ENCODE measurements around the gene OR2V2. TPM values are rescaled to one million over a fixed set of nuclear protein-coding genes. Genes with fewer than 3 reads are reported as not detected.
"Not testable (repeated sequence)": the region's sequence is repeated elsewhere in the genome, so short reads cannot be mapped to it uniquely, and the experiment has no call there.

OR2V2 gene, protein sequence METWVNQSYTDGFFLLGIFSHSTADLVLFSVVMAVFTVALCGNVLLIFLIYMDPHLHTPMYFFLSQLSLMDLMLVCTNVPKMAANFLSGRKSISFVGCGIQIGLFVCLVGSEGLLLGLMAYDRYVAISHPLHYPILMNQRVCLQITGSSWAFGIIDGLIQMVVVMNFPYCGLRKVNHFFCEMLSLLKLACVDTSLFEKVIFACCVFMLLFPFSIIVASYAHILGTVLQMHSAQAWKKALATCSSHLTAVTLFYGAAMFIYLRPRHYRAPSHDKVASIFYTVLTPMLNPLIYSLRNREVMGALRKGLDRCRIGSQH
- not detected in 2 replicates for total RNA-seq (2014; rRNA removed; shearing (Covaris generic))
- polyA plus RNA-seq (2014; cell fraction: nucleus; rRNA removed): not detected in 2 replicates

- not testable (repeated sequence) for DNase-seq (ENCODE audit: extremely low read depth, low read depth)
Measured at GRCh38 chr5:181146927-181147636, at the start of gene OR2V2. OR2V2 (plus strand) TSS chr5:181147586; CDS start chr5:181154943, 7,357 bp downstream.

DNA sequence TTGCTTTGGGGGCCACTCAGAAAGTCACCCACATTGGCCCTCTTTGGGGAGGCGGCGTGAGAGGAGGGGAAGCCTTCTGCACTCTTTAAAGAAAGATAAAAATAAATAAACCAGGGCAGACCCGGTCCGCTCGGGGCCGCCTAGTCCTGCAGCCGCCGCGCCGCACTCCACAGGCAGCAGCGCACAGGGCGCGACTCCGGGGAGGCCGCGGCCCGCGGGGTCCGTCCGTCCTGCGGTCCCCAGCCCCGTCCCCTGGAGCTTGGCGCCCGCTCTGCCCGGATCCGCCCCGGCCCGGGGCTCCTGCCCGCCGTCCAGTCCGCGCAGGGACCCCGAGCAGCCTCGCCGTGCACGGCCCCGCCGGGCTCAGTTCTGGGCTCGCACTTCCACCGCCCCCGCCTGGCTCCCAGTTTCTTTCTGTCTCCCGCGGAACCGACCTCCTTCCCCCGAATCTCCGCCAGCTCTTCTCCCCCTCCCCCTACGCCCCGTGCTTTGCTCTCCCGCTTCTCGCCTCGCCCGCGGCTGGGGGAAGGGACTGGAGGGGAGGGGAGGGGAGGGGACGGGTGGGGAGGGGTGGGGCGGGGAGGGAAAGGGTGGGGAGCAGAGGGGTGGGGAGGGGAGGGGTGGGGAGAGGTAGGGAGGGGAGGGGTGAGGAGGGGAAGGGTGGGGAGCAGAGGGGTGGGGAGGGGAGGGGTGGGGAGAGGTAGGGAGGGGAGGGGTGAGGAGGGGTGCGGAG, 49.5 kb upstream of the OR2V2 start:
- DNase-seq (ENCODE audit: extremely low read depth, low read depth): not testable (repeated sequence)

- no peak for DNase-seq (ENCODE audit: extremely low read depth, low read depth)
Measured at GRCh38 chr5:181098762-181099601, 48.4 kb upstream of the OR2V2 start.

DNA sequence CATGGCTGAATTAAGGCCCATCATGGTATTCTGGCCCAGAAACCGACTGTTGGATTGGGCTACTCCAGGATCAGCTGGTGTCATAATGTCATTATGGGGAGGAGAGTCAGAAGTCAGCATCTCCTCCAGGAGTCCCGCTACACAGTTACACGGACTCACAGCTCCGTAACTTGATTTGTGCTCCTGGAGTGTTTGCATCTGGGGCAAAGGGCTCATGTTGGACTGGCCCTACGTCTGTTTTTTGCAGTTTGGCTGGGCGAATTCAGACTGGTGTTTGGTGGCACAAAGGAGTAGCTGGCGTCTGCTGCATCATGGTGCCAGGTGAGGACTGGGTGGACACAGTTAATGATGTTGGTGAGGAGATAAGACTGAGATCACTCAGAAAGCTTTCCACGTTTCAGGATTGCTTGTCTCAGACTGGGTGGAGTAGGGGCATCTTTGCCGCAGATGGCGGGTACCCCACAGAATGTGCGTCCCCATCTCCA, 47.7 kb upstream of the OR2V2 start:
- no peak for DNase-seq (ENCODE audit: extremely low read depth, low read depth)

- DNase-seq (ENCODE audit: extremely low read depth, low read depth): no peak
Measured at GRCh38 chr5:181100121-181100875, 47.1 kb upstream of the OR2V2 start.

GRCh38 chr5:181101030-181101641, 46.2 kb upstream of the OR2V2 start:
- not testable (repeated sequence) for DNase-seq (ENCODE audit: extremely low read depth, low read depth)

DNA sequence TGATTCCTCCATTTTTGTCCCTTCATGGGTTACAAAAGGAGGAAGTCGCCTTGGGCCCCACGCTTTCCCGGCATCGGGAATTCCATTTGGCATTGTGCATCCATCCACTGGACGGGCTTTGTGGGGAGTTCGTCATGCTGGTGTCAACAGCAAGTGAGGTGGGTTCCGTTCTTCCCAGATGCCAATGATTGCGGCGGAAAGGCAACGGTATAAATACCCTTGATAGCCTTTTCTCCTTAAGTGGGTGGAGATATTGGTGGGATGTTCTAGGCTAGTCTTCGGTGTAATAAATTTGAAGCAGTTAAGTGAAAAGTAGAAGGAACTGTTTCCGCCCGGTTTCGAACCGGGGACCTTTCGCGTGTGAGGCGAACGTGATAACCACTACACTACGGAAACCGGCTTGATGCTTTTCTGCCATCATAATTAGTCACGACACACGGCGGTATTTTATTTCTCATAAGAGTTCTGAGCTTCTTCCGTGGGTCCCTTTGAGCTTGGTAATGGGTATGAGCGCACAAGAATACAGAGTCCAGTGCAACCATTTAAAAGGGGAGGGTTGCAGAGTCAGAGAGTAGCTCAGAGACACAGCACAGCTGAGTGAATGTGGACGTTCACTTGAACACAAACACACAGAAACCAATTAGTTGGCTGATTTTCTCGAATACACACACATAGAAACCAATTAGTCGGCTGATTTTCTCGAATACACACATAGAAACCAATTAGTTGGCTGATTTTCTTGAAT, 45.3 kb upstream of the OR2V2 start:
- not testable (repeated sequence) for DNase-seq (ENCODE audit: extremely low read depth, low read depth)

GRCh38 chr5:181104259-181104568, 43.2 kb upstream of the OR2V2 start:
- not testable (repeated sequence) for DNase-seq (ENCODE audit: extremely low read depth, low read depth)

- DNase-seq (ENCODE audit: extremely low read depth, low read depth): not testable (repeated sequence)
Measured at GRCh38 chr5:181104606-181105390, 42.6 kb upstream of the OR2V2 start.

DNA sequence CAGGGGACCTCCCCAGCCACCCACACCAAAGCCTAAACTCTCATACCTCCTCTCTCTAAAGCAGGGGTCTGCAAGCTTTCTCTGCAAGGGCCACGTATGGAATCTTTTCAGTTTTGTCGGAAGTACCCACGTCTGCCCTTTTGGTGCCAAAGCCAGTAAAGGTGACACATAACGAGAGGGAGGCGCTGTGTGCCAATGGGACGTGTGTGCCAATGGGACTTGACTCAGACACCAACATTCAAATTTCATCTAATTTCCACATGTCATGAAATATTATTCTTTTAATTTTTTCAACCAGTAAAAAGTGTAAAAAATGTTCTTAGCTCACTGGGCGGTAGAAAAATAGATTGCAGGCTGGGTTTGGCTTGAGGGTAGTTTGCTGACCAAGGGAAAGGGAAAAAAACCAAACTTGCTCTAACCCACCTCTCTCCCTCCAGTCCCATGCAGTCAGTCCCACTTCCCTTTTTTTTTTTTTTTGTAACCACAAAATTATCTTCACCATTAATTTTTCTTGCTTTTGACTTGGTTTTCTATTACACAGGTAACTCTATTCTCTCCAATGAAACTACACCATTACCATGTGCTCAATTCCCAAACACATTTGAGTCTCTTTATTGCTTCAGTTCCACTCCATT, 41.9 kb upstream of the OR2V2 start:
- DNase-seq (ENCODE audit: extremely low read depth, low read depth): no peak

GRCh38 chr5:181107699-181108098, 39.7 kb upstream of the OR2V2 start:
- DNase-seq (ENCODE audit: extremely low read depth, low read depth): no peak

- no peak for DNase-seq (ENCODE audit: extremely low read depth, low read depth)
Measured at GRCh38 chr5:181108578-181109165, 38.7 kb upstream of the OR2V2 start.

DNA sequence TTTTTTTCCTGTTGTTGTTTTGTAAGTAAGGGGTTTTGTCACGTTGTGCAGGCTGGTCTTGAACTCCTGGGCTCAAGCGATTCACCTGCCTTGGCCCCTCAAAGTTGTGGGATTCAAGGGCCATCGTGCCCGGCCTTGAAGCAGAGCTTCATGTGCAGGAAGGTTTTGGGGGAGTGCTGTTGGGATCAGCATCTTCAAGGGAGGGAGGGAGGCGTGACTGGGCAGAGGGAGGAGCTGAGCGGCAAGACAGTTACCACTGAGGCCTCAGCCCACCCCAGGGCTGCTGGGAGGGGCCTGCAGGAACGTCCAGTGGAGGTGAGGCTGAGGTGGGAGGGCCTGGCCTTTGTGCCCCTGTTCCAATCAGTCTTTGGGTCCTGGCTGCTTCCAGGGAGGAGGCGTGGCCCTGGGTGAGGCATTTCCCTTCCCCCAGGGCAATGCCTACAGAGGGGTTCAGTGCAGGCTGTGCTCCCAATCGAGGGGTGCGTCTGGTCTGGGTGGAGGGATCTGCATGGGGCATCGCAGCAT, 37.8 kb upstream of the OR2V2 start:
- DNase-seq (ENCODE audit: extremely low read depth, low read depth): no peak

DNA sequence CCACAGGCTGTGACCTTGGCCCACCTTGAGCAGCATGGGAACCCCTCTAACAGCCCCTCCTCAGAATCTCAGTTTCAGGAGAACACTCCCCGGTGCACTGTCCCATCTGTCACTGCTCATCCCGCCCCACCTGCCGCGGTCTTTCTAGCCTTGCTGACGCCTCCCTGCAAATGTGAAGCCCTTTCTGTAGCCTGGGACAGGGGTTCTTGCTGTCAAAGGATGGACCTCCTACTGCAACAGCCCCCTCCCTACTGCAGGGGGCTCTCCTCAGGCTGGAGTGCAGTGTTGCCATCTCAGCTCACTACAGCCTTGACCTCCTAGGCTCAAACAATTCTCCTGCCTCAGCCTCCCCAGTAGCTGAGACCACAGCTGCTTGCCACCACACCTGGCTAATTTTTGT, 36.4 kb upstream of the OR2V2 start:
- no peak for DNase-seq (ENCODE audit: extremely low read depth, low read depth)

DNA sequence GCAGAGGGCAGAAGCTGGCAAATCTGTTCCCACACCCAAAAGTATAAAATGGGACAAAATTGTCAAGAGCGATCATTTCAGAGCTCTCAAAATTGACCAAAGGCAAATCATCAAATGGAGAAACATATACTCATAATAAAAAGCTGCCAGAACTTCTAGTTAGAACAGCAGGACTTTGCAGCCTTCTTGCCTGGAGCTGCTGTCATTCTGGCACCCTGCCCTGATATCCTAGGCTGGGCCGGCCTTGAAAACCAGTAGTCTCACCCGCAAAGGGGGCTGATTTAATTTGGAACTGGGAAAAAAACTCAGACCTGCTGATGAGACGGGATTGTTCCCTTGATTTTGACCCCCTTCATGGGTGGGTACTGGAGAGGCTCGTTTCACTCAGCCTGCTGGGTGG, 34.9 kb upstream of the OR2V2 start:
- DNase-seq (ENCODE audit: extremely low read depth, low read depth): no peak

GRCh38 chr5:181113572-181113971, 33.8 kb upstream of the OR2V2 start:
- DNase-seq (ENCODE audit: extremely low read depth, low read depth): not testable (repeated sequence)
